ENCODE measurements around the gene KIAA1328. TPM values are rescaled to one million over a fixed set of nuclear protein-coding genes. Genes with fewer than 3 reads are reported as not detected.
A peak's percentile ranks its signal among the peaks of the same experiment; 100 is the strongest.
"Not testable (repeated sequence)": the region's sequence is repeated elsewhere in the genome, so short reads cannot be mapped to it uniquely, and the experiment has no call there.

The KIAA1328 gene
- total RNA-seq, 1 experiment from 2014 or later, result 2.8 TPM

- Histone ChIP-seq H3K36me3 (replicated peaks; ENCODE audit: control insufficient read depth, insufficient read depth, low read length) (no peaks in the 10 kb centered on the region), H3K4me3 (ENCODE audit: insufficient read depth, low read depth, low read length) (no peak overlapping the region), H3K27me3 (ENCODE audit: control insufficient read depth, insufficient read depth, low read length) (no peaks in the 10 kb centered on the region)
- DNase-seq, result no peak
Observed at GRCh38 chr18:36885981-36886380, 57.1 kb downstream of the KIAA1328 start.

- no peaks in the 10 kb centered on the region for H3K27me3 ChIP-seq (ENCODE audit: control insufficient read depth, insufficient read depth, low read length)
- no peak overlapping the region for H3K4me3 ChIP-seq (ENCODE audit: insufficient read depth, low read depth, low read length)
- no peak for DNase-seq
- no peaks in the 10 kb centered on the region for H3K36me3 ChIP-seq (replicated peaks; ENCODE audit: control insufficient read depth, insufficient read depth, low read length)
Observed at GRCh38 chr18:36887114-36887513, 58.2 kb downstream of the KIAA1328 start.

GRCh38 chr18:36887864-36888263, 58.9 kb downstream of the KIAA1328 start:
- no peaks in the 10 kb centered on the region for H3K27me3 ChIP-seq (ENCODE audit: control insufficient read depth, insufficient read depth, low read length)
- H3K4me3 ChIP-seq (ENCODE audit: insufficient read depth, low read depth, low read length), result no peak overlapping the region
- H3K36me3 ChIP-seq (replicated peaks; ENCODE audit: control insufficient read depth, insufficient read depth, low read length), result no peaks in the 10 kb centered on the region
- DNase-seq, result no peak

GRCh38 chr18:36888778-36889177, 59.9 kb downstream of the KIAA1328 start:
- DNase-seq, result no peak
- Histone ChIP-seq H3K4me3 (ENCODE audit: insufficient read depth, low read depth, low read length) (no peak overlapping the region), H3K27me3 (ENCODE audit: control insufficient read depth, insufficient read depth, low read length) (no peaks in the 10 kb centered on the region), H3K36me3 (replicated peaks; ENCODE audit: control insufficient read depth, insufficient read depth, low read length) (no peaks in the 10 kb centered on the region)

GRCh38 chr18:36889321-36889720, 60.4 kb downstream of the KIAA1328 start:
- no peak for DNase-seq
- H3K36me3 ChIP-seq (replicated peaks; ENCODE audit: control insufficient read depth, insufficient read depth, low read length), result no peaks in the 10 kb centered on the region
- H3K27me3 ChIP-seq (ENCODE audit: control insufficient read depth, insufficient read depth, low read length), result no peaks in the 10 kb centered on the region
- no peak overlapping the region for H3K4me3 ChIP-seq (ENCODE audit: insufficient read depth, low read depth, low read length)

- no peak overlapping the region for H3K4me3 ChIP-seq (ENCODE audit: insufficient read depth, low read depth, low read length)
- no peak for DNase-seq
- H3K27me3 ChIP-seq (ENCODE audit: control insufficient read depth, insufficient read depth, low read length), result no peaks in the 10 kb centered on the region
- no peaks in the 10 kb centered on the region for H3K36me3 ChIP-seq (replicated peaks; ENCODE audit: control insufficient read depth, insufficient read depth, low read length)
Observed at GRCh38 chr18:36889742-36890141, 60.8 kb downstream of the KIAA1328 start.

GRCh38 chr18:36890598-36890997, 61.7 kb downstream of the KIAA1328 start:
- Histone ChIP-seq H3K36me3 (replicated peaks; ENCODE audit: control insufficient read depth, insufficient read depth, low read length) (no peaks in the 10 kb centered on the region), H3K27me3 (ENCODE audit: control insufficient read depth, insufficient read depth, low read length) (no peaks in the 10 kb centered on the region), H3K4me3 (ENCODE audit: insufficient read depth, low read depth, low read length) (no peak overlapping the region)
- no peak for DNase-seq

- no peaks in the 10 kb centered on the region for H3K27me3 ChIP-seq (ENCODE audit: control insufficient read depth, insufficient read depth, low read length)
- no peak for DNase-seq
- no peak overlapping the region for H3K4me3 ChIP-seq (ENCODE audit: insufficient read depth, low read depth, low read length)
- H3K36me3 ChIP-seq (replicated peaks; ENCODE audit: control insufficient read depth, insufficient read depth, low read length), result no peaks in the 10 kb centered on the region
Observed at GRCh38 chr18:36893227-36893626, 64.3 kb downstream of the KIAA1328 start.

GRCh38 chr18:36895606-36896005, 66.7 kb downstream of the KIAA1328 start:
- DNase-seq, result no peak
- Histone ChIP-seq H3K27me3 (ENCODE audit: control insufficient read depth, insufficient read depth, low read length) (no peaks in the 10 kb centered on the region), H3K4me3 (ENCODE audit: insufficient read depth, low read depth, low read length) (no peak overlapping the region), H3K36me3 (replicated peaks; ENCODE audit: control insufficient read depth, insufficient read depth, low read length) (no peaks in the 10 kb centered on the region)

- Histone ChIP-seq H3K4me3 (ENCODE audit: insufficient read depth, low read depth, low read length) (no peak overlapping the region), H3K27me3 (ENCODE audit: control insufficient read depth, insufficient read depth, low read length) (no peaks in the 10 kb centered on the region), H3K36me3 (replicated peaks; ENCODE audit: control insufficient read depth, insufficient read depth, low read length) (no peaks in the 10 kb centered on the region)
- no peak for DNase-seq
Observed at GRCh38 chr18:36897253-36897652, 68.3 kb downstream of the KIAA1328 start.

GRCh38 chr18:36899289-36899688, 70.4 kb downstream of the KIAA1328 start:
- Histone ChIP-seq H3K27me3 (ENCODE audit: control insufficient read depth, insufficient read depth, low read length) (no peaks in the 10 kb centered on the region), H3K36me3 (replicated peaks; ENCODE audit: control insufficient read depth, insufficient read depth, low read length) (no peaks in the 10 kb centered on the region), H3K4me3 (ENCODE audit: insufficient read depth, low read depth, low read length) (no peak overlapping the region)
- DNase-seq, result peak; percentile 4

GRCh38 chr18:36900466-36900865, 71.5 kb downstream of the KIAA1328 start:
- Histone ChIP-seq H3K27me3 (ENCODE audit: control insufficient read depth, insufficient read depth, low read length) (no peaks in the 10 kb centered on the region), H3K36me3 (replicated peaks; ENCODE audit: control insufficient read depth, insufficient read depth, low read length) (no peaks in the 10 kb centered on the region), H3K4me3 (ENCODE audit: insufficient read depth, low read depth, low read length) (no peak overlapping the region)
- no peak for DNase-seq

GRCh38 chr18:36901277-36901701, 72.4 kb downstream of the KIAA1328 start:
- Histone ChIP-seq H3K4me3 (ENCODE audit: insufficient read depth, low read depth, low read length) (no peak overlapping the region), H3K27me3 (ENCODE audit: control insufficient read depth, insufficient read depth, low read length) (no peaks in the 10 kb centered on the region), H3K36me3 (replicated peaks; ENCODE audit: control insufficient read depth, insufficient read depth, low read length) (no peaks in the 10 kb centered on the region)
- DNase-seq, result no peak

- Histone ChIP-seq H3K36me3 (replicated peaks; ENCODE audit: control insufficient read depth, insufficient read depth, low read length) (no peaks in the 10 kb centered on the region), H3K4me3 (ENCODE audit: insufficient read depth, low read depth, low read length) (no peak overlapping the region), H3K27me3 (ENCODE audit: control insufficient read depth, insufficient read depth, low read length) (no peaks in the 10 kb centered on the region)
- DNase-seq, result no peak
Observed at GRCh38 chr18:36903215-36903928, 74.4 kb downstream of the KIAA1328 start.

- Histone ChIP-seq H3K27me3 (ENCODE audit: control insufficient read depth, insufficient read depth, low read length) (no peaks in the 10 kb centered on the region), H3K36me3 (replicated peaks; ENCODE audit: control insufficient read depth, insufficient read depth, low read length) (no peaks in the 10 kb centered on the region), H3K4me3 (ENCODE audit: insufficient read depth, low read depth, low read length) (no peak overlapping the region)
- no peak for DNase-seq
Observed at GRCh38 chr18:36905571-36905970, 76.6 kb downstream of the KIAA1328 start.

- H3K36me3 ChIP-seq (replicated peaks; ENCODE audit: control insufficient read depth, insufficient read depth, low read length); DNase-seq; H3K4me3 ChIP-seq (ENCODE audit: insufficient read depth, low read depth, low read length); H3K27me3 ChIP-seq (ENCODE audit: control insufficient read depth, insufficient read depth, low read length): not testable (repeated sequence)
Observed at GRCh38 chr18:36909282-36909681, 80.4 kb downstream of the KIAA1328 start.
